NCI-H82 treated with DMSO at 0.1 percent for 48 hours (cell line): ENCODE results near the gene TMEM121.

ENCODE experiments used
- DNase-seq: peaks from one replicate; lab custom pipeline; 2025; ENCODE audit not compliant: unreplicated experiment; lab: John Stamatoyannopoulos, UW

Gene TMEM121

DNA sequence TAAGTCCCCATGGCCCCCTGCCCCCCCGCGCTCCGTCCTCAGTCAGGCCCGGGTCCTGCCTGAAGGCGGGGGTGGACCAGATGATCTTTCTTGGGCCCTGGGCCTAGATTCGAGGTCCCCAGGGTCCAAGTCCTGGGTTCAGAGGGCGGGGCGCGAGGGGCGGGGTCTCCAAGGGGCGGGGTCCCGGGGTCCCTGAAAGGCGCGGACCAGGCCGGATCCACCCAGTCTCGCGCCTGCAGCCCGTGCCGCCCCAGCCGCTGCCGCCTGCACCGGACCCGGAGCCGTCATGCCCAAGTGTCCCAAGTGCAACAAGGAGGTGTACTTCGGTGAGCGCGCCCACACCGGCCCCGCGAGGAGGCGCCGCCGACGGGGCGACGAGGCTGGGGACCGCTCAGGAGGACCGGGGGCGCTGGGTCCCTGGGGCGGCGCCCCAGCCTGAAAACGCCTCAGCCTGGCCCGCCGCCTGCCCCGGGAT is 39.4 kb upstream of the TMEM121 start:
- no peak for DNase-seq

DNA sequence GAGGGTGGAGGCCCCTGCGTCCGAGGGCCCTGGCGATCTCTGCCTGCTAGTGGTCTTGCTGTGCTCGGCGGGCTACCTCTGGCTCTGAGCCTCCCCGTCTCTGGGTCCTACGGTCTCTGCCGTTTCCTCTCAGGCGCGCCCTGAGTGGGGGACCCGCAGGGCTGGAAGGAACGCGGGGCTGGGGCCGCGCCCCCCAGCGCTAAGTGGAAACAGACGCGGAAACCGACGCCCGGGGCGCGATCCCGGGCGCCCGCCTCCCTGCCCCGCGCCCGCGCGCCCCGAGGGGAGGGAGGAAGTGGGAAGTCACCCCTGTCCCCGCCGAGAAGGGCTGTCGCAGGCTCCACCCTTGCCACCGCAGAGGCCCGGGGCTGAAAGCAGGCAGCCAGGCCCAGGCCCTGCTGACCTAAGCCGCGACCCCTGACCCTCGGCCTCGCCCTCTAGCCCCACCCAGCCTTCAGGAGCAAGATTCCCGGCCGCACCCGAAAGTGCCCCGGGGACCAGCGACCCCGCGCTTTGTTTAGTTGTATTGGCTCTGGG is 38.9 kb upstream of the TMEM121 start:
- no peak for DNase-seq

DNA sequence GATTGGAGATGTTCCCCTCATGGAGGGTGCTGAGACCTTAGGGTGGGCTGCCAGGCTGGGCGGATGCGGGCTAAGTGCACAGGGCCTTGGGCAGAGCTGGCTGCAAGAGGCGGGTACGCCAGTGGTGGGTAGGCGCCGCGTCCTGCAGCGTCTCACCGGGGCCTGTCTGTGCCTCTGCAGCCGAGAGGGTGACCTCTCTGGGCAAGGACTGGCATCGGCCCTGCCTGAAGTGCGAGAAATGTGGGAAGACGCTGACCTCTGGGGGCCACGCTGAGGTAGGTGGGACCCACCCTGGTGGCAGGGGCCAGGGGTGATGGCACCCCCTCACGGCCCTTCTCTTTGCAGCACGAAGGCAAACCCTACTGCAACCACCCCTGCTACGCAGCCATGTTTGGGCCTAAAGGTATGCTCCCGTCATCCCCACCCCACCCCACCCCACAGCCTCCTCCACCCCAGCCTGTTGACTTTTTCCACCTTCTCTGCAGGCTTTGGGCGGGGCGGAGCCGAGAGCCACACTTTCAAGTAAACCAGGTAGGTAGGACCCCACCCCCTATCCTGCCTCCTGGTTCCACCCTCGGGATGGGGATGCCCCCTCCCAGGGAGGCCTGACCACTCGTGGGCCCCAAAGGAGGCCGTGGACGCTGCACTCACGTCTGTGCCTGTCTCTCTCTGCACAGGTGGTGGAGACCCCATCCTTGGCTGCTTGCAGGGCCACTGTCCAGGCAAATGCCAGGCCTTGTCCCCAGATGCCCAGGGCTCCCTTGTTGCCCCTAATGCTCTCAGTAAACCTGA is 38.2 kb upstream of the TMEM121 start:
- DNase-seq, result no peak

DNA sequence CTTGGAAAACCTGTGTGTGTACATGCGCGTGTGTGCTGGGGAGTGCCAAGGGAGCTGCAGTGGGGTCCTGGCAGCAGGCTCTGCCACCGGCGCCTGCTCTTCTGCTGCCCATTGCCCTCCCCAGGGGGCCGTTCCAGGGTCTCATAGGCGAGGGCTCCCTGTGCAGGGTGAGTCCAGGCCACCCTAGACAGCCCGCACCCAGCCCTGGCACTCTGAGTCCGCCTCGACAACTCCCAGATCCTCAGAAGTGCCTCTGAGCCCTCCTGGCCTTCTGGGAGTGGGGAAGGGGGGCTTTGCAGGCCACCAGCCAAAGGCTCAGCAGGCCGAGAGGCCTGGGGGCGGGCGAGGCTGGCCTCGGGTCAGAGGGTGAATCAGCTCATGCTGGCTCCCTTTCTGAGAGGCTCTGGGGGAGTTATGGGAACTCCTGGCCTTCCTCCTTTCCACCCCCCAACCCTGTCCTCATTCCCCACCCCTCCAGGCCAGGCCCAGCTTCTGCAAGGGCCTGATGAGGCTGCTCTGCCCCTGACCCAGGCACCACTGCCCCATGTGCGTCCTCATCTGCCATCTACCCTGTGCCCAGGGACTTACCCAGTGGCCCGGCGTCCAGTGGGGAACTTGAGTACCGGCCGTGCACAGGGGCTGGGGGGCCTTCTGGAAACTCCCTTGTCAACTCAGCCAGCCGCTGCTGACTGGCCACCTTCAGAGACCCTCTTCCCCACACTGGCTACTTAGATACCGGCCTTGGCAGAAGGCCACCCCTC is 37.4 kb upstream of the TMEM121 start:
- DNase-seq, result no peak

DNA sequence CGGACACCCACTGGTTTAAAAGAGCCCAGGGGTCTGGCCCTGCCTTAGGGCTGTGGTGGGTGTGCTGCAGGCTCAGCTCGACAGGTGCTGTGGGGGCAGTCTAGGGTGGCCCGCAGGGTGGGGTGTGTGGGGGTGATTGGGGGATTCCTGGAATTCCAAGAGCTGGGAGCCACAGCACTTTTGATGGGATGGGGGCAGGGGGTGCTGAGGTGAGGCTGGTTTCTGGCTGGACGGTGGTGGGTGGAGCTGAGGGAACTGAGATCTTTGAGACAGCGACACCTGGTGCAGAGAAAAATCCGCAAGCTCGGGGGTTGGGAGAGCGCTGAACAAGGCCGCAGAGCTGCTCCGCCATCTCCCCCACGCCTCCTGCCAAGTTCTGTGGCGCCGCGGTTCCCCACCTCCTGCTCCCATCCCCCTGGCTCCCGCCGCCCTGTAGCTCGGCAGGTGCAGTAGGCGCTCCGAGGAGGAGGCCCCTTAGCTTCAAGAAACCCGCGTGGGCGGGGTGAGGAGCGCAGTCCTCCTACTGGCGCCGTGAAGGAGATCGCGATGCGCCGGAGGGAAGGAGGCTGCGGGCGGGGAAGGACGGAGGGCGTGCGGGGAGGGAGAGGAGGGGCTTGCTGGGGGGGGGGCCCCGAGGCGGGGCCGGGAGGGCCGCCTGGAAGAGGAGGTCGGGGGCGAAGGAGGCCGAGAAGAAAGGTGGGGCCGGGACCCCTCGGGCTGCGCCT is 36.7 kb upstream of the TMEM121 start:
- peak; percentile 51 for DNase-seq

DNA sequence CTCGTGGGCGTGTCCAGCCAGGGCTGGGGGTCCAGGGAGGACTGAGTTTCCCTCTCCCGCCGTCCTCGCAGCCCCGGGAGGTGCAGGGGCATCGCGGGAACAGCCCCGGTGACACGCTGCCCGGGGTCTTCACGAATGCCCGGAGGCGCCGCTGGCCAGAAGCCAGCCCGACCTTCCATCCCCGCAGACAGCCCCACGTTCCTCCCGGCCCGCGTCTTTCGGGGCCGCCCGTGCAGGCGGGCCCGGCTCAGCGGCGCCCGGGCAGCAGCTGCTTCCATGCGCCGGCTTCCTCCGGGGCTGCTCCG is 36.2 kb upstream of the TMEM121 start:
- no peak for DNase-seq

DNA sequence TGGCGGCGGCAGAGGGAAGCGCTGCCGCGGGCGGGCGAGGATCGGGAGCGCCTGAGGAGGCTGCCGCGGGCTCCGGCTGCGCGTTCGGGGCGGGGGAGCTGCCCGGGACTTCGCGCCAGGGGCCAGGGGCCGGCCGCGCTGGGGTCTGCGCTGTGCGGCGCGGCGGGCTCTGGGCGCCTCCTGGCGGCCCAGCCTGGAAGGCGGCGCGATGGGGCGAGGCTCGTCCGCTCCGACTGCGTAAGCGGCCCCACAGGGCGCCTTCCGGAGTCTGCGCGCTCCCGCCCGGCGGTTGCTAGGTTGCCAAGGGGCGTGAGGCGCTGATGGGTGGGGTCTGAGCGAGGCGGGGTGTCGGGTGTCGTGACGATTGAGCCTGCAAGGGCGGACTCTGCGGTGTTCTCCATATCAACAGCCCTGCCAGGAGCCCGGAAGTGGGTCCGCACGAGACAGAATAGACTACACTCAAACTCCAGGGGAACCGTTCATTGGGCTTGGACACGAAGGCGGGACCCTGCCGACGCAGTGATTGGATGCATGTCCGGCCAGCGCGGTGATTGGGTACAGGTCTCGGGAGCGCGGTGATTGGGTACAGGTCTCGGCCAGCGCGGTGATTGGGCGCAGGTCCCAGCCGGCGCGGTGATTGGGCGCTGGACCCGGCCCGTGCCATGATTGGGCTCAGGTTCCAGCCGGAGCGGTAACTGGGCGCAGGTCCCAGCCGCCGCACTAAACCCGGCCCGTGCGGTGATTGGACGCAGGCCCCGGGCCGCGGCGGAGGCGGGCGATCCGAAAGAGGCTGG is 35.6 kb upstream of the TMEM121 start, which contains the start of gene TEDC1:
TEDC1 (plus strand) TSS at position 675 of the 794 bp plus-strand sequence. CDS start 130 bp downstream, outside the sequence.
- DNase-seq, result peak; percentile 98

DNA sequence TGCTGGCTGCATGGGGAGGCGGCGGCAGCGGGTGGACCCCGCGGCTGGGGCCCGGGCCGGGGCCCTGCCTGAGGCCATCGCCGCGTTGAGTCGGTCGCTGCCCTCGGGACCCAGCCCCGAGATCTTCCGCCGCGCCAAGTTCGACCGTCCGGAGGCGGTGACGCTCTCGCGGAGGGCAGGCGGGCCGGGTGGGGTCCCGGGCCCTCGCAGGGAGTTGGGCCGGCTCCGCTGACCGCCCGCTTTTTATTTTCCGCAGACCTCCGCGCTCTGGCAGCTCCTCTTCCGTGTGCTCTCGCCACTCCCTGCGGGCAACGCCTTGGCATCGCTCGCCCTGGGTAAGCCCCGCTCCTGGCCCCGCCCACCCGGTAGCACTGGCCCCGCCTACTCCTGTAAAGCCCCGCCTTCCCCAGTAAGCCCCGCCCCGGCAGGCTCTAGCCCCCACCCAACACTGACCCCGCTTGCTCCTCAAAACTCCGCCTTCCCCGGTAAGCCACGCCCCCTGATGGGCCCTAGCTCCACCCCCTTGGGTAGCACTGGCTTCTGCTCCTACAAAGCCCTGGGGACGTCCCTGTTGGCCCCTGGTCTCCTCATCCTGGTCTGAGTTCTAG is 34.9 kb upstream of the TMEM121 start:
- DNase-seq, result no peak

DNA sequence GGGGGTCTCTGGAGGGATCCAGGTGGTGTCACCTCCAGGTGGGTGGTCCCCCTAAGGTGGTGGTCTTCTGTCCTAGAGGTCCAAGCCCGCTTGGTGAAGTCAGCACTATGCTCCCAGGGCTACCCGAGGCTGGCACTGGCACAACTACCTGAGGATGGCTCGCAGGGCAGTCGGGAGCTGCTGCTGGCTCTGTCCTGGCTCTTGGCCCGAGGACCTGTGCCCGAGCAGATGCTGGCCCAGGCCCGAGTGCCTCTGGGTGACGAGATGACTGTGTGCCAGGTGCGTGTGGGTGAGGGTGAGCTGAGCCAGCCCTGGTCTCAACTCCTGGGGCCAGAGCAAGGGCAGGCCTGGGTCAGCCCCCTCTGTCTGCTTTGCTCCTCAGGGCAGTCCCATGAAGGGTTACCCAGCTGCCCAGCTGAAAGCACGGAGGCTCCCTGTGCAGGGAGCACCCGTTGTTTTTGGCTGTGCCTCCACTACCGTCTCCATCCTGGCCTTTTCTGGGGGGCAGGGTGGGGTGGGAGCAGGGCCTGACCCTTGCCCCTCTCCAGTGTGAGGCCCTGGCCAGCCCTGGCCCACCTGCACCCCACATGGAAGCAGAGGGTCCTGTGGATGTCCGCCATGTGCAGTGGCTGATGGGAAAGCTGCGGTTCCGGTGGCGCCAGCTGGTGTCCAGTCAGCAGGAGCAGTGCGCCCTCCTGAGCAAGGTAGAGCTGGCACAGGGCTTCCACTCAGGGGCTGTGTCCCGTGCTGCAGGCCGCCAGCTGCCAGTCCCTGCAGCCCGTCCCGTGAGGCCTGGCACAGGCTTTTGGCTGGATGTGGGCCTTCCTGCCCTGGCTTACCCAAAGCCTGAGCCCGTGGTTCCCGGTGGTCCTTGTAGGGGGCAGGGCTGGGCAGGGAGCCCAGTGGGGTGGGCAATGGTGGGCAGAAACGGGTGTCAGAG is 34.1 kb upstream of the TMEM121 start:
- DNase-seq, result no peak

DNA sequence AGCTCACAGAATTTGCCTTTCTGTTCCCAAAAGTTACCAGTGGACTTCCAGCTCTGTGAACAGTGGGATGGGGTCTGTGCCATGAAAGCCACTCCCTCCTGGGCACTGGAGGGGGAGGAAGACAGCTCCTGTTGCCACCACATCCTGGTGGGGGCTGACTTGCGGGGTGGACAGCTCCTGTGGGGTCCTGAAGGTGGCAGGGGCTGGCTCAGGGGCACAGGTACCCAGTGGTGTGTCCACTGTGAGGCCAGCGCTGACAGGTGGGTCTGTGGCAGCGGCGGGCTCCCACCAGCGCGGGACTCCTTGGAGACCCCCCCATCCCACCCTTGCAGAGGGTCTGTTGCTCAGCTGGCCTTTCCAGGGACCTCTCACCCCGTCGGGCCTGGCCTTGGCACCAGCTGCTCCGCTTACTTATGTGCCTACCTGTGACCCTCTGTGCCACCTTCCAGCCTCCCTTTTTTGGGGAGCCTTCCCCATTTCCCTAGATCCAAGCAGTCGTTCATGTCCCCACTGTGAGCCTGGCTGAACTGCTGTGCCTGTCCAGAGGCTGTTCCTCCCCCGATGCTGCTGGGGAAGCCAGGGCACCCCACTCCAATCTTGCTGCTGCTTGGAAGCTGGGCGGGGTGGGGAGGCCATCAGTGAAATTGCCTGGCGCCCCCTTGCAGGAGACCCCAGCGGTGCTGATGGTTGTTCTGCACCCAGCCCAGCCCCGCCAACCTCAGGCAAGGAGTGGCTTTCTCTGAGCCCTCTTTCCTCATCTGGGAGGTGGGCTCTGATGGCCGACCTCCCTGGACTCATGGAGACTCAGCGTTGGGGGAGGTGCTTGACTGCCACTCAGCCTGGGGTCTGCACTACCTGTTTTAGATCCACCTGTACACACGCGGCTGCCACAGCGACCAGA is 33.2 kb upstream of the TMEM121 start:
- DNase-seq, result no peak

DNA sequence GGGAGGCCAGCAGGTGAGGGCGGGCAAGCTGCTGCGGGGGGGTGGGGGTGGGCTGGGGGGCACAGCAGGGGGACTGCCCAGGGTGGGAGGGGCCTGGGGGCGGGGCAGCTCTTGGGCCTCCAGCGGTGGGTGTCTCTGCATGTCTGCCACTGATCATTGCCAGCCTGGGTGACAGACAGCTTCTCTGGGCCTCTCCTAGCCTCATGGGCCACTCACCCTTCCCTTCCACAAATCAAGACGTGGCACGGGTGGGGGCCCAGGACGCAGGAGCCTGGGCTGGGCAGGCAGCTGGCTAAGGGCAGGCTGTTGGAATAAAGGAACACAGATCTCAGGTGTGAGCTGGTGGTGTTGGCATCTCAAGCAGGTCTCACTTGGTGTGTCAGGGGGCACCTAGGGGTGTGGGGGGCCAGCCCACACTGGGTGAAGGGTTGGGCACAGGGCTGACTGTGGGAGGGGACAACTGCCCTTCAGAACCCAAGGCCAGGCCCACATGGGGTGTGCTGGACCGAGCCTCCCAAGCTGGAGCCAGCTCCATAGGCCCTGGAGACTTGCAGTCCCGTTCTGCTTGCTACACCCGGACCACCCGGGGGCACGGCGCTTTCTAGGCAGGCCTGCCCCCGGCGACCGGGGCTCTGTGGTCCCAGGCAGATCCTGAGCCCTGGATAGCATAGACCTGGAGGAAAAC is 32.3 kb upstream of the TMEM121 start:
- DNase-seq, result no peak

DNA sequence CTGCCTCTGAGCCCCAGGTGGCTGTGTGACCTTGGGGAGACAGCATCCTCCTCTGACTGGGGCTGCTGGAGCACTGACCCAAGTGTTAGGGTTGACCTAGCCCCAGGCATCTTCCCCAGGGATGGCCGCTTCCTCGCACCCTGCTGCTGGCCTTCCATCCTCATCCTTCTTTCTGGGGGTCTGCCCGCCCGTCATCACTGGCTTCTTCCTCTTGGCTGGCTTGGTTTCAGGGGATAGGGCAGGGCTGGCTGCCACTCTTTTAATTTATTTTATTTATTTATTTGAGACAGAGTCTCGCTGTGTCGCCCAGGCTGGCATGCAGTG is 31.8 kb upstream of the TMEM121 start:
- no peak for DNase-seq

DNA sequence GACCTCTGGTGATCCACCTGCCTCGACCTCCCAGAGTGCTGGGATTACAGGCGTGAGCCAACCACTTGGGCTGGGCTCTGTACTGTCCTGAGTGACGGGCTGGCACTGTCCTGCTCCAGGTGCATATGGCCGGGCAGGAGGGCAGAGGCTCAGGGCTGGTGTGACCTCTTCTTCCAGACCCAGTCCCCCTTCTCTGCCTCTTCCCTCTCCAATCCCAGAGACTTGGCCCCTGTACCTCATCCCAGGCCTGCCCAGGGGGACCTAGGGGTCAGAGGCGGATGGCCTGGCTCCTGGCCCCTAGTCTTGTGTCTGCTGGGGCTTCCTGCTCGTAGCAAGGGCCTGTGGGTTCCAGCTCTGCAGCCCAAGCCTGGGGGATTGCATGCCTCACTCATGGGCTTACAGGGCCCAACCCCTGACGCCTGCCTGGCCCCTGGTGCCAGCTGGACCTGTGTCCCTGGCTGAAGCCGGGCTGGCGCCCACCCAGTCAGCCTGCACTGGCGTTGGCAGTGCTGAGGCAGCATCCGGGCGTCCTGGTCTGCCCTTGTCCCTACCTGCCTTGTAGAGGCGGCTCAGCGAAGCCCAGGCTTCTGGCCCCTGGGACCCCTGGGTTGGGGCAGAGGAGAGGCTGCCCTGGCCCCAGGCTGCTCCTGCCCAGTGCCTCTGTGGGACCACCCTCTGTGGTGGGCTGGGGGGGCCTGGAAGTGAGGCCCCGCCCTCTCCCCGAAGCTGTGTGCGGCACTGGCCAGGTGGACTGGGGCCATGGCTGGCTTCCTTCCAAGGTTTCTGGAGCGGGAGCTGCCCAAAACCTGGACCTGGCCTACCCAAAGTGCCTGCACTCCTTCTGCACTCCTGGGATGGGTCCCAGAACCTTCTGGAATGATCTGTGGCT is 31.0 kb upstream of the TMEM121 start:
- DNase-seq, result no peak

DNA sequence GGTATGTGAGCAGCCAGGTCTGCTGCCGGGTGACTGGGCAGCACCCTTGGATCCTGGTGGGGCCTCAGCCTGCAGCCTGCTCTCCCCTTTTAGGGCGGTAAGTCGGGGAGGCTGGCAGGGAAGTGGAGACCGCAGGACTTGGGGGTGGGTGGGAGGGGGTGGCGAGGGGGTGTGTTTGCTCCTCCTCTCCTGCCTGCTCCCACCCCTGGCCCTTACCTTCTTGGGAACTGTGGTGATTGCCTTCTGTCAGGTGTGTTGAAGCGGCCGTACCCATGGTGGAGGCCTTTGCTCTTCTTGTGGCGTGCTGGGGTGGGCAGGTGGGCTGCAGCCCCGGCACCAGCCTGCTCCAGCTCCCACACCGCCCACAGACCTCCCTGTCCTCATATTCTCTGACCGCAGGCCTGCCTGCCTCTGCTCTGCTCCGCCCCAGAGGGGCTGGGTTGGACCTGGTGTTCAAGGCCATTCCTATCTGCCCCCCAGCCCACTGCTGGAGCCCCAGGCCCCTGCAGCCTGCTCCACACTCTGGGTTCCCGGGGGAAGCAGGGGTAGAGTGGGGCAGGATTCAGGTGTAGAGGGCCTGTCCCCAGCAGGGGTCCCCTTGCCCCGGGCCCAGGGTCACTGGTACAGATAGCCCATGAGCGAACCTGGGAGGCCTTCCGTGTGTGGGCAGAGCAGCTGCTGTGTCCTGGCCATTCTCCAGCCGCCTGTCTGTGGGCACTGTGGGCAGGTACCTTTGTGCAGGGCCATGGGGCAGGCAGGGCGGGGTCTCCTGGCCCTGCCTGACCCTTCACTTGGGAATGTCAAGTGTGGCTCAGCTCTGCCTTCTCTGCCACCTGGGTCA is 30.2 kb upstream of the TMEM121 start:
- no peak for DNase-seq

DNA sequence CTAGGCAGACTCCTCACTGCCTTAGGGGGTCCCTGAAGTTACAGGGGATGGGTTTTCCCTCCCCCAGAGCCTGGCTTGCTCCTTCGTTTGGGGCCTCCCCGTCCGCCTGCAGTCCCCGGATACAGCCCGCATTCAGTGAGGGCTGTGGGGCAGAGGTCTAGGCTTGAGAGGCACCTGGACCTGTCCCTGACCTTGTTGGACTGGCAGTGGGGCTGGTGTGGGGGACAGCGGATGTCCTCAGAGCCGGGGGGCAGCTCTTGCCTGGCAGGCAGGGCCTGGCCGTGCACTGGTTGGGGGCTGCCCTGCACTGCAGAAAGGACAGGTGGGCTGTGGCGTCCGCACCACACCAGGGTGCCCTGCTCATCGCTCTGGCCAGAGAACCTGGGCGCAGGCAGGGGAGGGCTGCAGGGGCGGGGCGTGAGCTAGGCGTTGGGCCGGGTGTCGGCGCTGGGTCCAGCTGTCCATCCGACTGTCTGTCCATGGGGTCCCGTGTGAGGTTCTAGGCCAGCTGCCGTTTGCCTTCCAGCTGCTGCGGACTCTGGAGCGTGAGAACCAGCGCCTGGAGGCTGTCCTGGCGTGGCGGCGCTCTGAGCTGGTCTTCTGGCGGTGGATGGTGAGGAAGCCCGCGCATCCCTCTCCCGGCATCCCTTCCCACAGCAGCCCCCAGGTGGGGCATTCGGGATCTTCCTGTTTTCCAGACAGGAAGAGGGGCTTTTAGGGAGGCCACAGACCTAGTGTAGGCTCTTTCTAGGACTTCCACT is 29.4 kb upstream of the TMEM121 start:
- DNase-seq, result no peak
